Endothelial cell of umbilical vein (primary cell): ENCODE results near the gene WNT9A.

Source experiments
- CTCF ChIP-seq, 2 donors: IDR thresholded peaks; 1 replicate in 1 of 2; 2 replicates in 1 of 2; pipeline ENCODE4 v1.5.1; 2011; ENCODE audit warnings: low read length in 2 of 2, mild to moderate bottlenecking in 2 of 2, moderate library complexity in 2 of 2, control low read depth in 1 of 2, inconsistent platforms in 1 of 2, low read depth in 1 of 2; ENCODE audit not compliant: insufficient read depth in 1 of 2; ENCODE audit errors: extremely low read depth in 1 of 2
- EZH2 ChIP-seq: IDR thresholded peaks from 2 replicates; pipeline ENCODE4 v1.6.1; 2012; ENCODE audit warnings: borderline replicate concordance, low read depth, mild to moderate bottlenecking, moderate library complexity, low read length, inconsistent platforms; ENCODE audit not compliant: severe bottlenecking
- FOS ChIP-seq: IDR thresholded peaks from 2 replicates; pipeline ENCODE4 v1.6.1; 2011; ENCODE audit warnings: mild to moderate bottlenecking, low read length, moderate library complexity, borderline replicate concordance; ENCODE audit not compliant: insufficient read depth
- GATA2 ChIP-seq: IDR thresholded peaks from 2 replicates; pipeline ENCODE4 v1.7.0; 2011; ENCODE audit warnings: low read depth, mild to moderate bottlenecking, moderate library complexity, mixed read lengths, low read length; ENCODE audit not compliant: insufficient read length, insufficient read depth
- POLR2AphosphoS5 ChIP-seq: IDR thresholded peaks from 2 replicates; pipeline ENCODE4 v1.6.1; 2012; ENCODE audit warnings: low read depth, mild to moderate bottlenecking, control low read depth, low read length, moderate library complexity; ENCODE audit not compliant: insufficient read depth

- no peak for TF ChIP-seq EZH2
- TF ChIP-seq POLR2AphosphoS5: no peak
- TF ChIP-seq CTCF (IDR thresholded peaks at IDR 0.05; ENCODE audit: extremely low read depth in 1 of 2, insufficient read depth in 1 of 2, low read depth in 1 of 2, low read length in 2 of 2): no peak
- TF ChIP-seq GATA2: no peak
- no peak for TF ChIP-seq FOS
Measured at GRCh38 chr1:227924833-227925574, 22.7 kb downstream of the WNT9A start.
